Measurements from ENCODE around the gene WNT9A. TPM values are rescaled to one million over a fixed set of nuclear protein-coding genes. Genes with fewer than 3 reads are reported as not detected.
A peak's percentile ranks its signal among the peaks of the same experiment; 100 is the strongest.

The WNT9A gene
- total and polyA plus RNA-seq, 4 donors = 0.03 to 0.08 TPM; not detected in 2

DNA sequence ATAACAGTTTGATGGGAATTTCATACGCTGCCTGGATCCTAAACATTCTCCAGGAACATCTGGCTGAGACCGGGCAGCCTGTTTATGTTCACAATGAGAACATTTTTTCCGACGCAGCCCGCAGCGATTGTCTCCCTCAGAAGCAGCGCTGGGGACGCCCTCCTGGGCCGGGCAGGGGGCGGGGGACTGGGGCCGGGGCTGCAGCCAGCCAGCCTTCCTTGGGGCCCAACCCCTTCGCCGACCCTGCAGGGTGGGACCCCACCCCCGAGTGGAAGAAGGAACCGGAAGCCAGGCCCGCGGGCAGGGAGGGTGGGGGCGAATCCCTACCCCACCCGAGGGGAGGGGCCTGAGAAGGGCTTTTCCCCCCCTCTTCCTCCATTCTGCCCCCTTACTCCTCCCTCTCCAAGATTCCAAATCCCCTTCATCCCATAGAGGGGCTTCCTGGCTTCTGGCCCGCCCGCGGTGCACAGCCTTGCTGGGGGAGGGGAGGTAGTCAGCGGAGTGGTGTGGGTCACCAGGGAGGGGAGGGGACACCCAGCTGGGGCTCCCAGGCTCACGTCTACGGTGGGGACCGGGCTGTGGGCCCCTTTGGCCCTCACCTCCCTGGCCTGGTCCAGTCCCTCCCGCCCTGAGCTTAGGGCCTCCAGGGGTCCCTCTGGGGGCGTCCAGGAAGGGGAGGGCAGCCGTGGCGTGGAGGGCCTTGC, 60.6 kb downstream of the WNT9A start:
- 4% methylated on average over 30 of the region's 30 CpGs for WGBS
- peaks cover 0 to 4% (median 0%) of the 10 kb centered on the region in 4 donors for H3K4me1 ChIP-seq (ENCODE audit: control insufficient read depth in 4 of 4, insufficient read depth in 4 of 4, low read length in 3 of 4)
- DNase-seq (ENCODE audit: low spot score) = peak; percentile 49
- H3K9me3 ChIP-seq (ENCODE audit: control insufficient read depth in 4 of 4, low read length in 3 of 4) = no peaks in the 10 kb centered on the region
- H3K9ac ChIP-seq (ENCODE audit: low read depth in 1 of 2, low read length in 2 of 2) = no peak overlapping the region
- peak overlapping the region; percentile 12 to 35 for H3K27ac ChIP-seq (ENCODE audit: low read depth in 1 of 2, low read length in 2 of 2)
- H3K27me3 ChIP-seq (ENCODE audit: control insufficient read depth in 4 of 4, insufficient read depth in 4 of 4, low read length in 3 of 4) = peaks cover 0 to 5% (median 1%) of the 10 kb centered on the region in 4 donors
- H3K4me3 ChIP-seq (ENCODE audit: low read depth in 1 of 3, low read length in 3 of 3) = peak overlapping the region in 1 of 3 donors; percentile 31
- TF ChIP-seq GABPA (IDR thresholded peaks at IDR 0.05 in 1 of 2, conservative IDR thresholded peaks at IDR 0.05 in 1 of 2) (peak in 1 of 2 donors; percentile 24), FOXA1 (IDR thresholded peaks at IDR 0.05) (no peak)
- no peaks in the 10 kb centered on the region for H3K36me3 ChIP-seq (ENCODE audit: control insufficient read depth in 4 of 4, insufficient read depth in 3 of 4, low read depth in 1 of 4, low read length in 3 of 4)

DNA sequence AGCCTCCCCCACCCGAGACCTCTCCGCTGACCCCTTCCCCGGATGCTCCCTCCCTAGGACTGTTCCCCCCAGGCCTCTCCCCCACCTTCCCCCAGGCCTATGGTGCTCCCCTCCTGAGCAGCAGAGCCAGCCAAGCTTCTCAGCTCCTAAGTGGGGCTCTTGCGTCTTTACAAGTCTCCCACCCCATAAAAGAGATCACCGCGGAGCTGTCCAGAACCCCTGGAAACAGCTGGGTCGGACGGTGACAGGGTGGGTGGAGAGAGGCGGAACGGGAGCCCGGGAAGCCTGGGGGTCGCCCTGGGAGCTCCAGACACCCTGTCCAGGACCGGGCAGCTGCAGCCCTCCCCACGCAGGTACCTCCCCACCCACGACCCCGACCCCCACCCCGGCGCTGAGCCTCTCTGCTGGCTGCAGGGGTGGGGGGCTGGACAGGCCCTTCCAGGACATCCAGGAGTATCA, 61.2 kb downstream of the WNT9A start:
- peaks cover 0 to 4% (median 0%) of the 10 kb centered on the region in 4 donors for H3K4me1 ChIP-seq (ENCODE audit: control insufficient read depth in 4 of 4, insufficient read depth in 4 of 4, low read length in 3 of 4)
- H3K27ac ChIP-seq (ENCODE audit: low read depth in 1 of 2, low read length in 2 of 2) = no peak overlapping the region
- peaks cover 0 to 5% (median 1%) of the 10 kb centered on the region in 4 donors for H3K27me3 ChIP-seq (ENCODE audit: control insufficient read depth in 4 of 4, insufficient read depth in 4 of 4, low read length in 3 of 4)
- H3K9me3 ChIP-seq (ENCODE audit: control insufficient read depth in 4 of 4, low read length in 3 of 4) = no peaks in the 10 kb centered on the region
- H3K4me3 ChIP-seq (ENCODE audit: low read depth in 1 of 3, low read length in 3 of 3) = peak overlapping the region in 1 of 3 donors; percentile 31
- no peak overlapping the region for H3K9ac ChIP-seq (ENCODE audit: low read depth in 1 of 2, low read length in 2 of 2)
- WGBS = 18% methylated on average over 18 of the region's 18 CpGs
- no peaks in the 10 kb centered on the region for H3K36me3 ChIP-seq (ENCODE audit: control insufficient read depth in 4 of 4, insufficient read depth in 3 of 4, low read depth in 1 of 4, low read length in 3 of 4)
- TF ChIP-seq TAF1 (conservative IDR thresholded peaks at IDR 0.05) (no peak), EGR1 (IDR thresholded peaks at IDR 0.05; ENCODE audit: low read depth in 2 of 2) (no peak), GABPA (IDR thresholded peaks at IDR 0.05 in 1 of 2, conservative IDR thresholded peaks at IDR 0.05 in 1 of 2) (no peak), FOXA1 (IDR thresholded peaks at IDR 0.05) (no peak), YY1 (IDR thresholded peaks at IDR 0.05) (no peak), HNF4G (IDR thresholded peaks at IDR 0.05) (no peak), HNF4A (conservative IDR thresholded peaks at IDR 0.05) (no peak), SP1 (IDR thresholded peaks at IDR 0.05) (no peak), JUND (IDR thresholded peaks at IDR 0.05) (no peak), NR2F2 (IDR thresholded peaks at IDR 0.05) (no peak), RXRA (IDR thresholded peaks at IDR 0.05) (no peak)
- TF ChIP-seq, protein P1, sequence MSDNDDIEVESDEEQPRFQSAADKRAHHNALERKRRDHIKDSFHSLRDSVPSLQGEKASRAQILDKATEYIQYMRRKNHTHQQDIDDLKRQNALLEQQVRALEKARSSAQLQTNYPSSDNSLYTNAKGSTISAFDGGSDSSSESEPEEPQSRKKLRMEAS (IDR thresholded peaks at IDR 0.05) = no peak
- TF ChIP-seq, protein P2, sequence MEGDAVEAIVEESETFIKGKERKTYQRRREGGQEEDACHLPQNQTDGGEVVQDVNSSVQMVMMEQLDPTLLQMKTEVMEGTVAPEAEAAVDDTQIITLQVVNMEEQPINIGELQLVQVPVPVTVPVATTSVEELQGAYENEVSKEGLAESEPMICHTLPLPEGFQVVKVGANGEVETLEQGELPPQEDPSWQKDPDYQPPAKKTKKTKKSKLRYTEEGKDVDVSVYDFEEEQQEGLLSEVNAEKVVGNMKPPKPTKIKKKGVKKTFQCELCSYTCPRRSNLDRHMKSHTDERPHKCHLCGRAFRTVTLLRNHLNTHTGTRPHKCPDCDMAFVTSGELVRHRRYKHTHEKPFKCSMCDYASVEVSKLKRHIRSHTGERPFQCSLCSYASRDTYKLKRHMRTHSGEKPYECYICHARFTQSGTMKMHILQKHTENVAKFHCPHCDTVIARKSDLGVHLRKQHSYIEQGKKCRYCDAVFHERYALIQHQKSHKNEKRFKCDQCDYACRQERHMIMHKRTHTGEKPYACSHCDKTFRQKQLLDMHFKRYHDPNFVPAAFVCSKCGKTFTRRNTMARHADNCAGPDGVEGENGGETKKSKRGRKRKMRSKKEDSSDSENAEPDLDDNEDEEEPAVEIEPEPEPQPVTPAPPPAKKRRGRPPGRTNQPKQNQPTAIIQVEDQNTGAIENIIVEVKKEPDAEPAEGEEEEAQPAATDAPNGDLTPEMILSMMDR (IDR thresholded peaks at IDR 0.05; ENCODE audit: low read depth, low read length, missing input control) = no peak
- TF ChIP-seq, protein P3, sequence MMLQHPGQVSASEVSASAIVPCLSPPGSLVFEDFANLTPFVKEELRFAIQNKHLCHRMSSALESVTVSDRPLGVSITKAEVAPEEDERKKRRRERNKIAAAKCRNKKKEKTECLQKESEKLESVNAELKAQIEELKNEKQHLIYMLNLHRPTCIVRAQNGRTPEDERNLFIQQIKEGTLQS (IDR thresholded peaks at IDR 0.05) = no peak
- TF ChIP-seq, protein P4, sequence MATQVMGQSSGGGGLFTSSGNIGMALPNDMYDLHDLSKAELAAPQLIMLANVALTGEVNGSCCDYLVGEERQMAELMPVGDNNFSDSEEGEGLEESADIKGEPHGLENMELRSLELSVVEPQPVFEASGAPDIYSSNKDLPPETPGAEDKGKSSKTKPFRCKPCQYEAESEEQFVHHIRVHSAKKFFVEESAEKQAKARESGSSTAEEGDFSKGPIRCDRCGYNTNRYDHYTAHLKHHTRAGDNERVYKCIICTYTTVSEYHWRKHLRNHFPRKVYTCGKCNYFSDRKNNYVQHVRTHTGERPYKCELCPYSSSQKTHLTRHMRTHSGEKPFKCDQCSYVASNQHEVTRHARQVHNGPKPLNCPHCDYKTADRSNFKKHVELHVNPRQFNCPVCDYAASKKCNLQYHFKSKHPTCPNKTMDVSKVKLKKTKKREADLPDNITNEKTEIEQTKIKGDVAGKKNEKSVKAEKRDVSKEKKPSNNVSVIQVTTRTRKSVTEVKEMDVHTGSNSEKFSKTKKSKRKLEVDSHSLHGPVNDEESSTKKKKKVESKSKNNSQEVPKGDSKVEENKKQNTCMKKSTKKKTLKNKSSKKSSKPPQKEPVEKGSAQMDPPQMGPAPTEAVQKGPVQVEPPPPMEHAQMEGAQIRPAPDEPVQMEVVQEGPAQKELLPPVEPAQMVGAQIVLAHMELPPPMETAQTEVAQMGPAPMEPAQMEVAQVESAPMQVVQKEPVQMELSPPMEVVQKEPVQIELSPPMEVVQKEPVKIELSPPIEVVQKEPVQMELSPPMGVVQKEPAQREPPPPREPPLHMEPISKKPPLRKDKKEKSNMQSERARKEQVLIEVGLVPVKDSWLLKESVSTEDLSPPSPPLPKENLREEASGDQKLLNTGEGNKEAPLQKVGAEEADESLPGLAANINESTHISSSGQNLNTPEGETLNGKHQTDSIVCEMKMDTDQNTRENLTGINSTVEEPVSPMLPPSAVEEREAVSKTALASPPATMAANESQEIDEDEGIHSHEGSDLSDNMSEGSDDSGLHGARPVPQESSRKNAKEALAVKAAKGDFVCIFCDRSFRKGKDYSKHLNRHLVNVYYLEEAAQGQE (IDR thresholded peaks at IDR 0.05) = no peak
- peak; percentile 33 for DNase-seq (ENCODE audit: low spot score)
